ENCODE measurements around the gene DNAAF3.

- TF ChIP-seq CTCF (IDR thresholded peaks at IDR 0.05) (peak in 6 of 7 experiments; percentile 20 to 59 (median 42)), POLR2A (IDR thresholded peaks at IDR 0.05) (no peak)
These were observed 372 bp downstream of the DNAAF3 start for GRCh38 chr19:55165952-55166529.
